IPS-18a (cell line): Measurements from ENCODE around the gene KLK1.
"Not testable (repeated sequence)": the region's sequence is repeated elsewhere in the genome, so short reads cannot be mapped to it uniquely, and the experiment has no call there.

ENCODE experiments used
- H3K27ac ChIP-seq: one replicate; pipeline ENCODE4 v1.5.1; 2013; ENCODE audit warnings: low read length
- H3K27me3 ChIP-seq: one replicate; pipeline ENCODE4 v1.6.1; 2013; ENCODE audit warnings: mild to moderate bottlenecking, low read length; ENCODE audit not compliant: control insufficient read depth, insufficient read depth
- H3K36me3 ChIP-seq: one replicate; pipeline ENCODE4 v1.6.1; 2013; ENCODE audit warnings: low read depth, low read length; ENCODE audit not compliant: control insufficient read depth
- H3K4me1 ChIP-seq: one replicate; pipeline ENCODE4 v1.6.1; 2013; ENCODE audit warnings: low read depth, low read length; ENCODE audit not compliant: control insufficient read depth
- H3K4me3 ChIP-seq: one replicate; pipeline ENCODE4 v1.5.1; 2013; ENCODE audit warnings: low read length
- H3K9ac ChIP-seq: one replicate; pipeline ENCODE4 v1.6.1; 2013; ENCODE audit warnings: mild to moderate bottlenecking, low read length, moderate library complexity
- H3K9me3 ChIP-seq: one replicate; pipeline ENCODE4 v1.6.1; 2013; ENCODE audit warnings: low read depth, low read length; ENCODE audit not compliant: control insufficient read depth

The KLK1 gene

DNA sequence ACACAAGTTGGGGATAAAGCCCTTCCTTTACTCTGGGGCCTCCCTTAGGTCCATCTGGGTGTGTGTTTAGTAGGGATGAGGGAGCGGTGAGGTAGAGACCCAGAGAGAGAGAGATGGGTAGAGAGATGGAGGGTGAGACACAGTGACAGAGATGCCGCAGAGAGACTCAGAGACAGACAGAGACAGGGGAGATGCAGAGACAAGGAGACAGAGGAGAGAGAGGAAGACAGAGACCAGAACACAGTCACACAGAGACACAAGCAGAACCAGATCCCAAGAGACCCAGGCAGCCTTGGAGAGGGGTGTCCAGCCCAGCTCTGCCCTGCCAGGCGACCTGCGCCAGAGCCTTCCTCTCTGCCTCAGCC is 2.4 kb downstream of the KLK1 start:
- Histone ChIP-seq H3K27me3 (peaks cover 46% of the 10 kb centered on the region), H3K27ac (no peak overlapping the region), H3K4me3 (no peak overlapping the region), H3K36me3 (no peaks in the 10 kb centered on the region), H3K9ac (no peak overlapping the region), H3K4me1 (peaks cover 8% of the 10 kb centered on the region), H3K9me3 (no peaks in the 10 kb centered on the region)

DNA sequence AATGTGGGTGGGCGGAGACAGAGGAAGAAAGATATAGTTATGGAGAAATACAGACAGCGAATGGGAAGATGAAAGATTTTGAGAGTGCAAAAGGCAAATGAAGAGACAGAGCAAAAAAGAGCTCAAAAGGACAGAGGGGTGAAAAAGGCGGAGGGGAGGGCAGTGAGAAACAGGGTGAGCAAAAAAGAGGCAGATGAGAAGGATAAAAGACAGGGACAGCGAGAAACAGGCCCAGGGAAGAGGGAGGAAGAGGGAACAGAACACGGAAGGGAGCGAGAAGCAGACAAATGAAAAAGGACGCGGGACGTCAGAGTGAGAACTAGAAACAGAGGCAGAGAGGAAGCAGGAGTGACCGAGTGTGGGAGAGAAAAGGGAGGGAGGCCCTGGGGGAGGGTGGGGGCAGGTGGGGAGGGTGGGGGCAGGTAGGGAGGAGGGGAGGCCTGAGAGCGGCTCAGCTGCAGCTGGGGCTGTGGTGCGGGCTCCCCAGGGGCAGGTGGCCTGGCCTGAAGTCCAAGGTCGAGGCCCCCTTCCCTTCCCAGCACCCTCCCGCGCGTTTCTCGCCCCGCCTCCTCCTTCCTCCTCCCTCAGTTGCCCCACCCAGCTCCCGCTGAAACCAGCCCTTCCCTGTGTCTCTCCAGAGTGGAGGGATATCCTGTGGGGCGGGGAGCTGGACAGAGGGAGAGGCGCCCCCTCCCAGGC is 2.9 kb downstream of the KLK1 start:
- H3K36me3 ChIP-seq: no peaks in the 10 kb centered on the region
- H3K9ac ChIP-seq: no peak overlapping the region
- H3K27me3 ChIP-seq: peaks cover 50% of the 10 kb centered on the region
- no peaks in the 10 kb centered on the region for H3K9me3 ChIP-seq
- peaks cover 8% of the 10 kb centered on the region for H3K4me1 ChIP-seq
- H3K27ac ChIP-seq: no peak overlapping the region
- peak overlapping the region; percentile 51 for H3K4me3 ChIP-seq

- peaks cover 8% of the 10 kb centered on the region for H3K4me1 ChIP-seq
- H3K4me3 ChIP-seq: peak overlapping the region; percentile 51
- no peak overlapping the region for H3K27ac ChIP-seq
- H3K9me3 ChIP-seq: no peaks in the 10 kb centered on the region
- peaks cover 50% of the 10 kb centered on the region for H3K27me3 ChIP-seq
- no peak overlapping the region for H3K9ac ChIP-seq
- H3K36me3 ChIP-seq: no peaks in the 10 kb centered on the region
Observed at GRCh38 chr19:50820086-50820485, 3.5 kb downstream of the KLK1 start.

GRCh38 chr19:50819636-50820035 is 4.0 kb downstream of the KLK1 start:
- no peaks in the 10 kb centered on the region for H3K36me3 ChIP-seq
- H3K27ac ChIP-seq: no peak overlapping the region
- no peak overlapping the region for H3K9ac ChIP-seq
- H3K27me3 ChIP-seq: peaks cover 50% of the 10 kb centered on the region
- peak overlapping the region; percentile 51 for H3K4me3 ChIP-seq
- peaks cover 8% of the 10 kb centered on the region for H3K4me1 ChIP-seq
- H3K9me3 ChIP-seq: no peaks in the 10 kb centered on the region

GRCh38 chr19:50818859-50819472 is 4.6 kb downstream of the KLK1 start:
- peaks cover 8% of the 10 kb centered on the region for H3K4me1 ChIP-seq
- H3K36me3 ChIP-seq: no peaks in the 10 kb centered on the region
- peaks cover 50% of the 10 kb centered on the region for H3K27me3 ChIP-seq
- H3K9me3 ChIP-seq: no peaks in the 10 kb centered on the region
- no peak overlapping the region for H3K4me3 ChIP-seq
- H3K9ac ChIP-seq: no peak overlapping the region
- no peak overlapping the region for H3K27ac ChIP-seq

DNA sequence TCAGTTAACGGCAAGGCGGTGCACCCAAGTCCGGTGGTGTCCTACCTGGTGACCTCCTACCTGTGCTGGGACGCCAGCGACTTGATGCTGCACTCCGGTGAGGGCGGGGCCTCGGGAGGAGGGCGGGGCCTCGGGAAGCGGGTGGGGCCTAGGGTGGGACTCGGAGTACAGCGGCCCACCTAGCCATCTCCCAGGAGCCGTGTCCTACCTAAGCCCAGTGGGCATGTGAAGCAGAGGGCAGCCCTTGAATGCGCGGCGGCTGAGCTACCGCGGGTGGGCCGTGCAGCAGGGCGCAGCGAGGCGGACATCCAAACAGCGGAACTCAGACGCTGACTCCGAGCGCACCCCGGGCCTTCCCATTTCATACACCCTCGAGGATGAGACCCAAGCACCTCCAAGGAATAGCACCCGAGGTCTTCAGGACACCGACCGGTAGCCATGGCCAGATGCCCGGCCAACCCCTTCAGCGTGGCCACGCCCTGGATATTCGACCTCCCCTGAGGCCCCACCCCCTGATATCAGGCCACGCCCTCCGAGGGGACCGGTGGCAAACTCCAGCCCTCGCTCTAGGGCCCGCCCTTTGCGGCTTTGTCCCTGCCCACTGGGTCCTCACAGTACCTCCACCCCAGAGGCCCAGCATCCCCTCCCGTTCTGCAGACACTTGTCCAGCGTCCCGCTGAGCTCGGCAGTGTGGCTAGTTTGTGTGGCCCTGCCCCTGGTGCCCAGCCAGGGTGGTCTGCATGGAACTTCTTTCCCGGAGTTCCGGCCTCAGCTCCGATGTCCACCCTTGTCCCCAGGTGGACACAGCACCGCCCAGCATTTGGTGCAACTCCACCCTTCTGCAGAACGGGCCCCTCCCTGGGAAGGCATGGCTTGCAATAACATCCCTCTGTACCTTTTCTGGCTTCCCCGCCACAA is 5.4 kb downstream of the KLK1 start:
- Histone ChIP-seq H3K27me3 (peaks cover 50% of the 10 kb centered on the region), H3K9ac (no peak overlapping the region), H3K9me3 (no peaks in the 10 kb centered on the region), H3K36me3 (no peaks in the 10 kb centered on the region), H3K4me1 (peaks cover 8% of the 10 kb centered on the region), H3K27ac (no peak overlapping the region), H3K4me3 (peak overlapping the region; percentile 79)

- Histone ChIP-seq H3K4me1 (peaks cover 6% of the 10 kb centered on the region), H3K27me3 (peaks cover 28% of the 10 kb centered on the region), H3K27ac (no peak overlapping the region), H3K36me3 (no peaks in the 10 kb centered on the region), H3K4me3 (no peak overlapping the region), H3K9me3 (no peaks in the 10 kb centered on the region), H3K9ac (no peak overlapping the region)
Observed at GRCh38 chr19:50815439-50815838, 8.1 kb downstream of the KLK1 start.

GRCh38 chr19:50814883-50815282 is 8.7 kb downstream of the KLK1 start:
- no peaks in the 10 kb centered on the region for H3K9me3 ChIP-seq
- H3K4me3 ChIP-seq: no peak overlapping the region
- H3K4me1 ChIP-seq: peaks cover under 1% of the 10 kb centered on the region
- no peak overlapping the region for H3K9ac ChIP-seq
- H3K36me3 ChIP-seq: no peaks in the 10 kb centered on the region
- no peak overlapping the region for H3K27ac ChIP-seq
- peaks cover 23% of the 10 kb centered on the region for H3K27me3 ChIP-seq

DNA sequence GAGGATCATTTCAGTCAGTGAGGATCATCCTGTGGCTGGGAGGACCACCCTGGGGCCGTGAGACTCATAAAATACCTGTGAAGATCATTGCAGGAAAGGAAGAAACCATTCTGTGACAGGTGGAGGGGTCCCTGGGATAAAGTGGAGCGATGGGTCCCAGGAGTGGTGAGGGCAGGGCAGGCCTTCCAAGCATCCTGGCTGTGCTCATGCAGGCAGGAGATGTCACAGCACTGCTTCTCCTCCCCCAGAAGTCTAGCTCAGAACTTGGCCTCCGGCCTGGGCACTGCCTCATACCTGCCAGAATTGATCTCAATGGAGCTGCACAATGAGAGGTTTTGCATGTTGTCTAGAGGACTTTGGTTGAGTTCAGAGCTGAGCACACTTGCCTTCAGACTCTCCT is 11.1 kb downstream of the KLK1 start:
- no peaks in the 10 kb centered on the region for H3K36me3 ChIP-seq
- H3K4me1 ChIP-seq: no peaks in the 10 kb centered on the region
- H3K27me3 ChIP-seq: peaks cover 26% of the 10 kb centered on the region
- no peak overlapping the region for H3K4me3 ChIP-seq
- H3K9me3 ChIP-seq: no peaks in the 10 kb centered on the region
- H3K9ac ChIP-seq: no peak overlapping the region
- H3K27ac ChIP-seq: no peak overlapping the region

- not testable (repeated sequence) for H3K27ac ChIP-seq, H3K9me3 ChIP-seq, H3K36me3 ChIP-seq, H3K9ac ChIP-seq, H3K4me1 ChIP-seq, H3K4me3 ChIP-seq
- peaks cover 26% of the 10 kb centered on the region for H3K27me3 ChIP-seq
Observed at GRCh38 chr19:50811622-50812238, 11.9 kb downstream of the KLK1 start.

DNA sequence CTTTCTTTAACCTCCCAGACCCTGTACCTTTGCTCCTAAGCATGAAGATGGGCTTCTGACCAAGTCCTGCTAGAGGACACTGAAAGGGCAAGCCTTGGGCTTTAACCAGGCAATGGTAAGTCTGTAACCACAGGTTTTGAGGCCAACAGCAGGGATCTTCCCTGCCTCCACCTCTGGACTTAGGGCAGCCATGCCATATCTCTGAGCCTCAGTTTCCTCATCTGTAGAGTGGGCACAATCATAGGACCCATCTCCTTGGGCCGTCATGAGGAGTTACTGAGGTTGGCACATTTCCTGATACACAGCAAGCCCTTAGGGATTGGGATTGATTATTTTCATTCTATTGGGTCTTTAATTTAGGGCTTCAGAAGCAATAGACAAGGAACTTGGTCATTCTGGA is 14.7 kb downstream of the KLK1 start:
- H3K27me3 ChIP-seq: peaks cover 18% of the 10 kb centered on the region
- no peak overlapping the region for H3K4me3 ChIP-seq
- H3K27ac ChIP-seq: no peak overlapping the region
- H3K4me1 ChIP-seq: no peaks in the 10 kb centered on the region
- no peaks in the 10 kb centered on the region for H3K36me3 ChIP-seq
- H3K9me3 ChIP-seq: no peaks in the 10 kb centered on the region
- H3K9ac ChIP-seq: no peak overlapping the region
